Fibroblast of skin of left quadriceps (primary cell): ENCODE data around the gene DLG2.
"Not testable (repeated sequence)": the region's sequence is repeated elsewhere in the genome, so short reads cannot be mapped to it uniquely, and the experiment has no call there.

ENCODE experiments used
- DNase-seq, 2 experiments: peaks; one replicate each; pipeline ENCODE4 v3.0.0-alpha.2; 2013; ENCODE audit warnings: low read depth in 2 of 2

DLG2 gene

DNA sequence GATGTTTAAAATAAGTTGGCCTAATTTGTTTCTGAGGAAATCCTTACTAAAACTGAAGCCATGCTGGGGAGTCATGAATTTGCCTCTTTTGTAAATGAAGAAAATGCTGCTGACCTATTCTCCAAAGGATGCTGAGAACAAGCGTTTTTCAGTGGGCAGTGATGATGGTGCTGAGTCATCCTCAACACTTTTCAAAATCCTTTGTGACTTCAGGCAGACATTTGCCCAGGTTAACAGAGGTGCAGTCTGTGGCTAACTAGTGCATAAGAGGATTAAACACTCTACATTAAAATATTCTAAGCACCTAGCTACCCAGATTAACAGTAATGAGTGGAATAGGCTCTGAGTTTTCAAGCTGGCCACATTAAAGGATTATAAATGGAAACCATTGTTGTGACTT is 509.0 kb downstream of the DLG2 start:
- no peak for DNase-seq

DNA sequence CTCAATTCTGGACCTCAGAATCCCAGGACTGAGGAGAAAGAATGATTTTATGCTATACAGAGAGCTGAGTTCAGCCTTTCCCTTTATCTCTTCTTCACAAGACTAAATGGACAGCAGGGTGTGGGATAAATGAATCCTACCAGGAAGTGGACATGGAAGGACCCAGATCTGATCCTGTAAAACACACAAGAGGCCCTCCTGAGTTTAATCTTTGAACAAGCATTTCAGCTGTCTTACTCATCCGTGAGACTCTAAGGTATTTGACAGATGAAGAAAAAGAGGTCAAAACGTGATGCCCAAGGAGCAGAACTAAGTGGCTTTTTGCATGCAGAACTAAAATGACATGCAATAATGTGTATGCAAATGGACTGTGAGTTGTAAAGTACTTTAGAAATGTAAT is 511.3 kb downstream of the DLG2 start:
- no peak for DNase-seq

DNA sequence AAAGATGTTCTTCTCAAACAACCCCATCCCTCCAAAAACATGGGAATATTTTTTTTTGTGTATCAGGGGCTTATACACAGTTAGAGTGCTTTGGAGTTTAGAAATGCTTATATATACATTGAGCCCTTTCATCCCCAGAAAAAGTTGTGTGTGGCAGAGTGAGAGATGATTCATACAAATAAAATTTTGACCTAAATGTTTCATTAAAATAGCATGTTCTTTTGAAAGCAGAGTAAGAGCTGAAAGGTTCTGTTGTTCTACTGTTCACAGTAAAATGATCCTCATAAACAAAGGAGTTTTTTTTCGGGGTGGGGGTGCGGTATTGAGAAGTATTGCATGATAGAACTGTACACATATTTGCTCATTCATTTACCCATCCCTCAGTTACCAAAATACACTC is 512.4 kb downstream of the DLG2 start:
- peak; percentile 36 to 40 for DNase-seq

DNA sequence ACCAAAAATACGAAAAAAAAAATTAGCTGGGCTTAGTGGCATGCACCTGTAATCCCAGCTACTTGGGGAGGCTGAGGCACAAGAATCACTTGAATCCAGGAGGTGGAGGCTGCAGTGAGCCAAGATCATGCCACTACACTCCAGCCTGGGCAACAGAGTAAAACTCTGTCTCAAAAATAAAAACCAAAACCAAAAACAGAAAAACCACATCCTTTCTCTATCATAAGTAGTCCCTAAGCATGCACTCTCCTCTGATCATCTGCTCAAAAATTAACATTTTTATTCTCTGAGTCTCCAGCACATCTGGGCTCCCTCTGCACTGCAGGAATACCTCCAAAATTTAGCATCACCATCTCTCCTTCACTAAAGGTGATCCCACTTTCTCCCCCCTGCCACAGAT is 516.9 kb downstream of the DLG2 start:
- DNase-seq = not testable (repeated sequence)

DNA sequence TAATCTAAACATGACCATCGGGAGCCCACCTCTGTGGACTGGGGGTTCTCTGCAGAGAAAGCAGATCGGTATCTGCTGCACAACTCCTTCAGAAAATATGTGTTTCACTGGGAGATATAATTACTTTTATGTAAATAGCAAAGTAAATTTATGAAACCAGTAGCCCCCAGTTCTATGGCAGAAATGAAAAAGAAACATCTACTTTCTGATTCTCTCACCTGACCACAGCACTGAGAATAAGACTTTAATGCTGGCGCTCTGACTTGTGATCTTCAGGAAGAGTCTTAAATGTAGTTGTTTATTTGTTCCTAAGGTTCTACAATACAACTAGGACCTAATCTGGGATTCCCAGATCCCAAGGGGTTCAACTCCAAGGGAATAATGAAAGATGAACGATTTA is 518.0 kb downstream of the DLG2 start:
- DNase-seq = no peak

DNA sequence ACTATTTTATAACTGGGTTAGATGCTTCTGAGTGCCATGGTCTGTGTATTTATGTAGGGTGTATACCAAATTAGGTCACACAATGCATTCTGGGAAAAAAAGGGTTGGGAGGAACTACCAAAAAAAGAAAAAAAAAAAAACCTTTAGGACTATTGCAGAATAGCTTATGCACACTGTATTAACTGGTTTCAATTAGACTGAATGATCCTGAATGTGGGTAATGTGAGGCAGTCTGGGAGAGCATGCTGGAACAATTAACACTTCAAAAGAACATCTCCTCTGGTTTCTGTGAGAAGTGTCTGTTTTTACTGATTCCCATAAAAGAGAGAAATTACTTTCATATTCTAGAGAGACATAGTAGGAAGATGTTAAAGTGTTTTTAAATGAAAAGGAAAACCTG is 521.3 kb downstream of the DLG2 start:
- DNase-seq = peak in 1 of 2 experiments; percentile 33

DNA sequence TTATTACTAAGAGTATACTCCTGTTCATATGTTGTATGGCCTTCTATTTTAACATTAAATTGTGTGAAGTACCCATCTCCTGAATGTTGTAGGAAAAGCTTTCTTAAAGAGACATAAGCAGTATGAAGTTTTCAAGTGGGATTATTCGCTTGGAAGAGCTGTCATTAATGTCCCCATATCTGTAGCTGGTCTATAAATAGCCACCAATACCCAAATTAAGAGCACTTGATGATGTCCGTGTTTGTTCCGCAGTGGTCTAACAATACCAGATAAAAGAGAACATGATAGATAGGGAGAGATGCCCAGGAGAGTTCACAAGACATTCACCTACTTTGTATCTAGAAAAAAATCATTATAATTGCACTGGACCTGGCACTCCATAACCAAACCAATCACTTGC is 527.6 kb downstream of the DLG2 start:
- no peak for DNase-seq

DNA sequence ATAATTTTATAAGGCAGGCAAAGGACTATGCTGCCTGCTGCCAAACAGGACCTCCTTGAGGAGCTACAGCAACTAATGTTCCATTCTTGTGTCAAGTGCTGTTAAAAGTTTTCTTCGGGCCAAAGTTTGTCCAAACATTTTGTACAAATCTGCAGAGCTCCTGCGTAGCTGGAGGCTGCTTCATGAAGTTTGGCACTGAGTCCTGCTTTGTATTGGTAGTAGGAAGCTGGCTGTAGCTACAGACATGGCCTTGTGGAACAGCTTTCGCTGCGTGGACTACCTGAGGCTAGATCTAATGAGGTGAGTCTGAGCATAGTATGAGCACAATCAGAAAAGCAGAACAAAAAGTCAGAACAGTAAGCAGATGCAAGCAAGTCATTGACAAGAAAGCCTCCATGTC is 528.1 kb downstream of the DLG2 start:
- DNase-seq = no peak

DNA sequence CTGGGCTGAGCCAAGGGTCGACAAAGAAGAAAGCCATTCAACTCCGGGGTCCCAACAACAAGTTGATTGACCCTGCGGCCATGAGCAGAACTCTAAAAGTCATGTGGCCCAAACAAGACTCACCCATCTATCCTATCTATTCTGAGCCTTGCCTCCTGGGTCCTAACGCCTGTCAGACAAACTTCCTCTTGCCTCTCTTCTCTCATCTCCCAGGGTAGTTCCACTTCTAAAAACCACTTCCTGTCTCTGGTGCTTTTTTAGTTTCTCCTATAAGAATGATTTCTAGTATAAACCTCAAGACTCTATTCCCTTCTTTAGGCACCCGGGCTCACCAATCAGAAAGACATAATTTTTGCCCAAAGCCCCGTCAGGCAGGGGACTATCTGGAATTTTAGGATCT is 530.2 kb downstream of the DLG2 start:
- DNase-seq = no peak

DNA sequence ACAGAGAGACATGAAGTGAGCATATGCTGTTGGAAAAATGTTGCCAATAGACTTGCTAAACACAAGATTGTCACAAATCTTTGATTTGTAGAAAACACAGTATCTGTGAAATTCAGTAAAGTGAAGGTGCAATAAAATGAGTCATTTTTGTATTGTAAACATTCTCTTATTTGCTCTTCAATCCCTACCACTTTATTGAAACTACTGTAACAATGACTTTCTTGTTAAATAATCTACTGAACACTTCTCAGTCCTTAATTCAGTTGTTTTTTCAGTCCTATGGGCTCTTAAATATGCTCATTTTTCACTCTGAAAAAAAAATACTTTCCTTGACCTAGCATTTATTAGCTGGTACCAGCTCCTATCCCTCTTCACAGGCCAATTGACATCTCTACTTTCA is 531.9 kb downstream of the DLG2 start:
- DNase-seq = no peak

DNA sequence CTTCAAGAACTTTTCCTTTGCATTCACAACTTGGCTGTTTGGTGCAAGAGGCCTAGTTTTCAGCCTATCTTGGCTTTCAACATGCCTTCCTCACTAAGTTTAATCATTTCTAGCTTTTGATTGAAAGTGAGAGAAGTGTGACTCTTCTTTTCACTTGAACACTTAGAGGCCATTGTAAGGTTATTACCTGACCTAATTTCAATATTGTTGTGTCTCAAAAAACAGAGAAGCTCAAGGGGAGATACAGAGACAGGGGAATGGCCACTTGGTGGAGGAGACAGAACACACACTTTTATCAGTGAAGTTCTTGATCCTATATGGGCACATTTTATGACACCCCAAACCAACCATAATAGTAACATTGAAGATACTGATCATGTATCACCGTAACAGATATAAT is 532.3 kb downstream of the DLG2 start:
- no peak for DNase-seq

DNA sequence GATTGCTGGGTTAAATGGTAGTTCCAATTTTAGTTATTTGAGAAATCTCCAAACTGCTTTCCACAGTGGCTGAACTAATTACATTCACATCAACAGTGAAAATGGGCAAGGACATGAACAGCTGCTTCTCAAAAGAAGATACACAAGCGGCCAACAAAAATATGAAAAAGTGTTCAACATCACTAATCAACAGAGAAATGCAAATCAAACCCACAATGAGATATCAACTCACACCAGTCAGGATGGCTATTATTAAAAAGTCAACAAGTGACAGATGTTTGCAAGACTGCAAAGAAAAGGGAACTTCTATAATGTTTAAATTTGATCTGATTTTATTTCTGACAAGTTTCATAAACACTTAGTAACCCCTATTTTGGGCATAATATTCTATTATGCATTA is 537.5 kb downstream of the DLG2 start:
- no peak for DNase-seq

DNA sequence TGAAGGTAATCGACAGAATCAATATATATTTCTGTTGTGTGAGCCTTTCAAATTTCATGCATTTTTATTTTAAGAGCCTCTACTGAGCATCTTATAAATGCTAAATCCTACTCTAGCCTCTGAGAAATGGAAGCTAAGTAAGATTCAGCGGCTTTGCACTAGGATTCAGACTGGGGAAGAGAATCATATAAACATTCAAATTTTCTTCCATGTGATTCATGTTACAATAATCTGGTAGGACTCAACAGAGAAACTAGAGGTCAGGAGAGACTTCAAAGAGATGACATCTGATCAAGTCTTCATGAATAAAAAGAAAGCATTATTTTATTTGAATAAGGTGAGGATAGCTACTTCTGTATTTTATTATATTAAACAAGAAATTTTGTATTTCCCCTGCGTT is 538.9 kb downstream of the DLG2 start:
- no peak for DNase-seq

DNA sequence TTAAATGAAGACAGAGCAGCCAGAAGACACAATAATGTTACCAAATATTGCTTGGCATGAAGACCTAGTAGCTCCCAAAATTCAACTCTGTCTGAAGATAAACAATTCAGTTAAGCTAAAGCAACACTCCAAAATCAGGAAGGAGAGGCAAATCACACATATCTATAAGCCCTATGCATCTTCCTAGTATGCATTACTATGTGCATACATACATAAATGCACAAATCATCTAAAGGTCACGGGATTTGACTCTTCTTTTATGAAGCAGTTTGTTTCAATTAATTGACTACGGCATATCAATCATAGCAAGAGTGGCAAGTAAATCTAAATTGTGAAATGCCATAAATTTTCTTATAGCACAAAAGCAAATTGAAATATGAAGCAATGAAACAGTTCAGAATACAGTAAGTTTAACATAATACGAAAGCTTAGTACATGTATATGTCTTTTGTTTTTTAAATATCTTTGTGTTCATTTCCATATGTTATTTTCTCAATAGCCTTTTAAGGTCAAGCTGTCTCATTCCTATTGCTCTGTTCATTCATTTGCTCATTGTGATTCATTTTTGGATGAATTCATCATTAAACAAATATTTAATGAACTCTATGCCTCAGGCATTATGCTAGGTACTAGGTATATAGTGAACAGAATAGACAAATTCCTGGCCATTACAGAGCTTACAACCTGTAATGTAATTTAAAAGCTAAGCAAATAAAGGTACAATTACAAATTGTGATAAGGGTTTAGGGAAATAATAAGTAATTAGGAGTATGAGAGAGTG is 540.5 kb downstream of the DLG2 start:
- DNase-seq = no peak

DNA sequence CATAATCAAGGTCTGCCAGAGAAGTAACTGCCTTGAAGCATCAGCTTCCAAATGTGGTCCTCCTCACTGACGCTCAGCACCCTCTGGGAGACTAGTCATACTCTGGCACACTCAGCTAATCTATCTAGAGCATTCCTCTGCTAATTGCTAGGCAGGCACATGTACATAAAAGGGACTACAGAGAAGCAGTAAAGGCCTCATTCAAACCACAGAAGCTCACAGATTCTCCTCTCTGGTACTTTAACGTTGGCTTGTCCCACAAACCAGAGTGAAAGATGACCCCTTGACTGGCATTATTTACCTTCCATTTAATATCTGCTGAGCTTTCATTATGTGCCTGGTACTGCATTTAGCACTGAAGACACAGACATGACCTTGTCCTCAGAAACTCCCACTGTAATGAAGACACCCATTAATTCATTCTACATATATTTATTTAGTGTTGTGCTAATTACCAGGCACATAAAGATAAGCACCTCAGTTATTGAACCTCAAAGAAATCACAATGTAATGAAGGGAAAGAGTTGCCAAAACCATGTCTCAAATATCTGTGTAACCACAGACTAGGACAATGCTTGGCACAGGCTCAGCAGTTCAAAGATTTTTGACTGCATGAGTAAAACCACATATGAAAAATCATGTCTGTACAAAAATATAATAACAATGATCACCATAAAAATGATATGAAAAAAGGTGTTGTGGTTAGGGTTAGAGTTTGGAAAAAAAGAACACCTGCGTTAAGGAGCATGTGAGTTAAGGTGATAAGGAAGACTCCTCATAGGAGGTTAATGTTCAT is 550.4 kb downstream of the DLG2 start:
- no peak for DNase-seq

DNA sequence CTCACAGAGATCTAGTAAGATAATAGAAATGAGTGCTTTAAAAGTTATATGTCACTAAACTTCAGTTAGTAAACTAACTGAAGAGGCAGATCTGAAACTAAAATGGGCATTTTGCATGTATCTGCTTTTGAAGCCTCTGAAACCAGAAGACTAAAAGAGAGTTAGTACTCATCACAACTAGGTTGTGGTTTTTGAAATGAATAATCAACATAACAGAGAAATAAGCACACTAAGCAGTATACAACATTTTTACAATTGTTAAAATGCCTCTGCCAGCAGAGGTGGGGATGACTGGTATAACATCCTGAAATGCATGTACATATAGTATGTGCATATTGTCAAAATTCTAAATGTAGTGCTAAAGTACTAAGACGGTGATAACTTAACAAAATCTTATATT is 564.5 kb downstream of the DLG2 start:
- no peak for DNase-seq

DNA sequence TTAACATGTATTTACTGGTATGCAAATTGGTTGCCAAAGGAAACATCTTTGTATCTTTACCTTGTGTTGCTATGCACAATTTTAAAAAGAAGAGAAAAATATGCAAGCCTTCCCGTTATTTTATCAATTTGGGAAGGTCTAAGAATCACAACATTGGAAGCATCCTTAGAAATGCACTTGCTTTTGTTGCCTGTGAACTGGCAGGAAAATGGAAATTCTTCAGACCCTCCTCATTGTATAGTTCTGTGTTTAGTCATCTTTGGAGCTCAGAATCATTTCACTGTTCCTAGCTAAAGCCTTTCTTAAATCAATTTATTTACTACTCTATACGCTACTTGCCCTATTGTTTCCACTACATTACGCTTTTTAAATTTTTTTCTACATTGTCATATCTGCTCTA is 574.5 kb downstream of the DLG2 start:
- no peak for DNase-seq

DNA sequence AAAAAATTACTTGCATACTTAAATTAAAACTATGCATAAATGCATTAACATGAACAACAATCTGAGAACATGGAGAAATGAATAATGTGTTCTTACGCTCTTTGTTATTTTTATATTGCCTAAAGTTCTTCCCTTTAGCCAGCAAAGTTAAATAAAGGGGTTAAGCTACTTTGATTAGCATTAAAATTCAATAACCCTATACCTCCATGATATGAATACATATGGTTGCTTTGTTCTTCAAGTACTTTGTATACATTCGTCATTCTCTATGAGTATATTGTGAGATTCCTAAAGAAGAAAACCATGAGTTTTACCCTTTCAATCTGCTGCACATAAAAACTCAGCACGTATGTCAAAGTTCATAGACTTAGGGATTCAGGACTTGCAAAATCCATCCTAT is 578.3 kb downstream of the DLG2 start:
- DNase-seq = no peak

DNA sequence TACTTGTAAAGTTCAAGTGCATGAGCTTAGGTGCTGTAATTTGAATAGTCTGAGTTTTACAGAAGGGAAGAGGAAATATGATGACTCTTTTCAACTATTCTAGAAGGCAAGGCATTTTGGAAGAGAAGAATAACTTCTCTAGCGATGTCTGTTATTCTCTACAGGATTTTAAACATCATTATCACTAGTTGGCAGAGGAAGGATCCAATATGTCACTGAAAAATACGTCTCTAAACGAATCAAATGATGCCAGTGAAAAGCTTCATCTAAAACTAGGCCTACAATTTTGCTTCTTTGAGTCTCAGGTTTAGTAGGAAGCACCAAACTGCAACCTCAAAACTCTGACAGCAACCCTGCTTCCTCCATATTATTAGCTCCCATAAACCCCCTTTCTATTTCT is 581.4 kb downstream of the DLG2 start:
- DNase-seq = no peak

DNA sequence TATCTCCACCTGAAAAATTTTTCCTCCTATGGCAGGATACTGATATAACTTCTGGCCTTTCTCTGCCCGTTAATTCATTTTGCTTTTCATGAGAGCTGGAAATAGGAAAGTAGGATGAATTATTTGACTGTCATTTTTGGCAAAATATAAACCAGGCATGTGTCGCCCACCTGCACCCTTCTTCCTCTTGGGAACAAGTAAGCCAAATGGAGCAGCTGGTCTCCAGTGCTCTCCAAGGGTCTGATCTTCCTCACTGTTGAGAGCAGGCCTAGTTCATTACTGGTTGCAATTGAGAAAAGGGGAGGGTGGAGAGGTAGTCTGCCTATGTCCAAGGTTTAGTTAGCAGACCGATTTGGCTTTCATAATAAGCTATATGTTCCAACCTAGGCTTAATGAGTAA is 582.2 kb downstream of the DLG2 start:
- no peak for DNase-seq

DNA sequence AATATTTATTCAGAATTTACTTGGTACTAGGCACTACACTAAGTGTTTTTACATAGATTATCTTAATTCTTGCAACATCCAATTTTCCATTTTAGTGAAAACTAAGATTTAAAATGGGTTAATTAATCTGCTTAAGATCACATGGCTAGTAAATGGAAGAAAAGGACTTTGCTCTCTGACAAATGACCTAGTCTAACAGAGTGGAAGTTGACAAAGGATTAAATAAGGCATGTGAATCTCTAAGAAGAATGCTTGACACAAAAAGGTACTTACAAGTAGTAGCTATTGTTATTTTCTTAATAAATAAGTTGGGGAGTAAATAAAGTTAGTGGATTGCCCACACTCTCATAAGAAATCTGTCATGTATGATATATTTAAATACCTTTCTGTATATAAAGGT is 584.8 kb downstream of the DLG2 start:
- DNase-seq = no peak

DNA sequence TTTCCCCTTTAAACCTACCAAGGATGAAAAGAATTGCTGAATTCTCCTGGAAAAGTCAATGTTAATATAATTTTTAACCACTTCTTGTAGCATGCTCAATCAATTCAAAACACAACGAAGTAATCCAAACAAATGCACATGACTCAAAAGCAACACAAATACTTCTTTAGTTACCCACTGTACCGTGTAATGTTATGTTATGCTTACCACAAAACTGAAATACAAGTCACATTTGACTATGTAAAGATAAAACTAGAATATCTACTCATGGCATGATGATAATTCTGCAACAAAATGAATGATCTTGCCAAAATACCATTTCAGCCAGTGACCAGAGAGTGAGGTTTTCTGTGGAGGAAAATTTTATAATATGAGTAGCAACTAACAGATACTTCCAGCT is 587.0 kb downstream of the DLG2 start:
- no peak for DNase-seq

DNA sequence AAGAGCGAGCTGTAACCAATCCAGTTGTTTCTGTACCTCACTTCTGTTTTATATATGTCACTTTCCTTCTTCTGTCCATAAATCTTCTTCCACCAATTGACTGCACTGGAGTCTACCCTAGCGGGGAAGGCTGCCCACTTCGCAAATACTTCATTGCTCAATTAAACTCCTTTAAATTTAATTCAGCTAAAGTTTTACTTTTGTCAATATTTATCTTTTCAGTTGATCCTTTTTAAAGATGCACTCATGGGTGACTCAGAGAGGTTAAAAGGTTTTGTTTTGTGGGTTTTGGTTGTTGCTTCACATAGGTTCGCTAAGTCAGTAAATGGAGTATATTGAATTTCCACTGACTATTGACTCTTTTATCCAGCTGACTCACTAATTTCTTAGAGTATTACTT is 597.2 kb downstream of the DLG2 start:
- DNase-seq = peak in 1 of 2 experiments; percentile 4
